WTC11 (cell line): ENCODE results near the gene WNT11. TPM values are rescaled to one million over a fixed set of nuclear protein-coding genes. Genes with fewer than 3 reads are reported as not detected.

Experiments
- ATAC-seq: fragments of 200-7000 bp; cut with Tn5 transposase; 2 replicates; pipeline ENCODE4 v1.10.0; 2021; ENCODE audit warnings: mild to moderate bottlenecking, moderate library complexity
- CTCF ChIA-PET: fragments of 300-600 bp; sonication (Branson Sonifier 250); formaldehyde crosslinking; loops from one replicate; lab custom pipeline; 2021; ENCODE audit warnings: antibody characterized with exemption; lab: Charles Lee
- POLR2A ChIA-PET: fragments of 350-600 bp; sonication (Branson Sonifier 250); formaldehyde crosslinking; loops from one replicate; lab custom pipeline; 2021; ENCODE audit warnings: antibody characterized with exemption; lab: Charles Lee
- DNase-seq: peaks from one replicate; pipeline ENCODE4 v3.0.0; 2021; ENCODE audit warnings: low spot score
- H3K27ac Mint-ChIP-seq: 2 replicates; pipeline ENCODE4 v1.8.0; 2021; ENCODE audit warnings: mixed read lengths
- H3K27me3 Mint-ChIP-seq: 2 replicates; pipeline ENCODE4 v1.8.0; 2021; ENCODE audit warnings: low read depth, mild to moderate bottlenecking, moderate library complexity, mixed read lengths
- H3K36me3 Mint-ChIP-seq: 2 replicates; pipeline ENCODE4 v1.8.0; 2021; ENCODE audit warnings: mixed read lengths
- H3K4me1 Mint-ChIP-seq: 2 replicates; pipeline ENCODE4 v1.8.0; 2022; ENCODE audit warnings: mixed read lengths
- H3K4me3 Mint-ChIP-seq: 2 replicates; pipeline ENCODE4 v1.8.0; 2021; ENCODE audit warnings: mild to moderate bottlenecking, moderate library complexity, mixed read lengths
- H3K9me3 Mint-ChIP-seq: 2 replicates; pipeline ENCODE4 v1.8.0; 2021; ENCODE audit warnings: mixed read lengths
- CBFB ChIP-seq: sonication (generic); formaldehyde crosslinking; IDR thresholded peaks from 2 replicates; pipeline ENCODE4 v1.8.1; 2022; ENCODE audit warnings: mild to moderate bottlenecking, low read depth, missing genetic modification reagents
- CREB1 ChIP-seq: sonication (generic); formaldehyde crosslinking; IDR thresholded peaks from 2 replicates; pipeline ENCODE4 v1.8.0; 2023; ENCODE audit warnings: mild to moderate bottlenecking, missing genetic modification reagents
- IRF2 ChIP-seq: sonication (generic); formaldehyde crosslinking; IDR thresholded peaks from 2 replicates; pipeline ENCODE4 v1.8.0; 2022; ENCODE audit warnings: low read depth, missing genetic modification reagents, borderline replicate concordance
- MXD4 ChIP-seq: fragments of 250-450 bp; sonication (Bioruptor Pico); IDR thresholded peaks from 2 replicates; pipeline ENCODE4 v1.8.0; 2021; ENCODE audit warnings: mild to moderate bottlenecking, moderate library complexity, borderline replicate concordance
- MYBL2 ChIP-seq: sonication (generic); formaldehyde crosslinking; IDR thresholded peaks from 2 replicates; pipeline ENCODE4 v1.8.1; 2023; ENCODE audit warnings: mild to moderate bottlenecking, moderate library complexity, missing genetic modification reagents
- RELA ChIP-seq: sonication (generic); formaldehyde crosslinking; IDR thresholded peaks from 2 replicates; pipeline ENCODE4 v1.8.1; 2022; ENCODE audit warnings: missing genetic modification reagents, mild to moderate bottlenecking, borderline replicate concordance
- TEAD1 ChIP-seq: sonication (generic); formaldehyde crosslinking; IDR thresholded peaks from 2 replicates; pipeline ENCODE4 v1.8.0; 2022; ENCODE audit warnings: mild to moderate bottlenecking, missing genetic modification reagents
- ZNF121 ChIP-seq: sonication (generic); formaldehyde crosslinking; IDR thresholded peaks from 2 replicates; pipeline ENCODE4 v1.8.0; 2023; ENCODE audit warnings: missing genetic modification reagents
- ZNF219 ChIP-seq: sonication (generic); formaldehyde crosslinking; IDR thresholded peaks from 2 replicates; pipeline ENCODE4 v1.8.0; 2023; ENCODE audit warnings: missing genetic modification reagents, mild to moderate bottlenecking, borderline replicate concordance
- ZNF263 ChIP-seq: sonication (generic); formaldehyde crosslinking; IDR thresholded peaks from 2 replicates; pipeline ENCODE4 v1.8.1; 2022; ENCODE audit warnings: low read depth, mild to moderate bottlenecking, moderate library complexity, missing genetic modification reagents
- ZNF396 ChIP-seq: fragments of 250-450 bp; sonication (Bioruptor Pico); IDR thresholded peaks from 2 replicates; pipeline ENCODE4 v1.8.0; 2021; ENCODE audit warnings: mild to moderate bottlenecking, moderate library complexity, borderline replicate concordance
- total RNA-seq: library from RNA; stranded (reverse); gene quantifications from 3 replicates; pipeline ENCODE4 v1.2.3, GENCODE V29; 2021
- TF ChIP-seq, protein P1 (sequence below): sonication (generic); formaldehyde crosslinking; IDR thresholded peaks from 2 replicates; pipeline ENCODE4 v1.8.1; 2023; ENCODE audit warnings: mild to moderate bottlenecking, missing genetic modification reagents, moderate library complexity
- TF ChIP-seq, protein P2 (sequence below): sonication (generic); formaldehyde crosslinking; IDR thresholded peaks from 2 replicates; pipeline ENCODE4 v1.8.1; 2022; ENCODE audit warnings: low read depth, mild to moderate bottlenecking, moderate library complexity, missing genetic modification reagents, borderline replicate concordance
- TF ChIP-seq, protein P3 (sequence below): sonication (generic); formaldehyde crosslinking; IDR thresholded peaks from 2 replicates; pipeline ENCODE4 v1.8.1; 2022; ENCODE audit warnings: low read depth, missing genetic modification reagents, borderline replicate concordance
- TF ChIP-seq, protein P4 (sequence below): sonication (generic); formaldehyde crosslinking; IDR thresholded peaks from 2 replicates; pipeline ENCODE4 v1.8.1; 2022; ENCODE audit warnings: mild to moderate bottlenecking, moderate library complexity, missing genetic modification reagents
- TF ChIP-seq, protein P5 (sequence below): fragments of 250-450 bp; sonication (Bioruptor Pico); IDR thresholded peaks from 2 replicates; pipeline ENCODE4 v2.1.2; 2022; ENCODE audit warnings: mild to moderate bottlenecking, moderate library complexity
- TF ChIP-seq, protein P6 (sequence below): sonication (generic); formaldehyde crosslinking; IDR thresholded peaks from 2 replicates; pipeline ENCODE4 v1.8.0; 2022; ENCODE audit warnings: missing genetic modification reagents
- TF ChIP-seq, protein P7 (sequence below): sonication (generic); formaldehyde crosslinking; IDR thresholded peaks from 2 replicates; pipeline ENCODE4 v1.8.0; 2023; ENCODE audit warnings: missing genetic modification reagents, mild to moderate bottlenecking, borderline replicate concordance

The WNT11 gene
- total RNA-seq, 1 experiment from 2014 or later = 0.79 TPM

DNA sequence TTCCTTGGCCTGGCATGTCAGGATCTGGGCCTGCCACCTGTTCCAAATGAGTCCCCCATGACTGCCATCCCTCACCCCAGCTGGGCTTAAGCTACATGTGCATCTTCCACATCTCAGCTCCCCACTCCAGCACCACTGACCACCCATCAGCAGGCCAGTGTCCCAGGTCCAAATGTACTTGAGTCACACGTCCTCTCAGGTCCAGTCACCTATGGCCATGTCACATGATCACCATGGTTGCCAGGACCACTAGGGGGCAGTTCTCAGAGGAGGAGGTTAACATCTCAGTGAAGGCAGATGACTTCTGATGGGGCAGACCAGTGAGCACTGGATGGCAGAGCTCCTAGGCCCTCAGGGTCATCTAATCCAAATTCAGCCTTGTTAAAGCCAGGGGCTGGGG, 41.9 kb upstream of the WNT11 start (continued):
- TF ChIP-seq ZNF219 (CRISPR knock-in tag) (no peak), MYBL2 (CRISPR knock-in tag) (no peak), RELA (no peak), CREB1 (CRISPR knock-in tag) (no peak), ZNF121 (CRISPR knock-in tag) (peak; percentile 84)
- TF ChIP-seq, protein P1, sequence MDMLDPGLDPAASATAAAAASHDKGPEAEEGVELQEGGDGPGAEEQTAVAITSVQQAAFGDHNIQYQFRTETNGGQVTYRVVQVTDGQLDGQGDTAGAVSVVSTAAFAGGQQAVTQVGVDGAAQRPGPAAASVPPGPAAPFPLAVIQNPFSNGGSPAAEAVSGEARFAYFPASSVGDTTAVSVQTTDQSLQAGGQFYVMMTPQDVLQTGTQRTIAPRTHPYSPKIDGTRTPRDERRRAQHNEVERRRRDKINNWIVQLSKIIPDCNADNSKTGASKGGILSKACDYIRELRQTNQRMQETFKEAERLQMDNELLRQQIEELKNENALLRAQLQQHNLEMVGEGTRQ (CRISPR knock-in tag) = peak; percentile 92
- TF ChIP-seq, protein P2, sequence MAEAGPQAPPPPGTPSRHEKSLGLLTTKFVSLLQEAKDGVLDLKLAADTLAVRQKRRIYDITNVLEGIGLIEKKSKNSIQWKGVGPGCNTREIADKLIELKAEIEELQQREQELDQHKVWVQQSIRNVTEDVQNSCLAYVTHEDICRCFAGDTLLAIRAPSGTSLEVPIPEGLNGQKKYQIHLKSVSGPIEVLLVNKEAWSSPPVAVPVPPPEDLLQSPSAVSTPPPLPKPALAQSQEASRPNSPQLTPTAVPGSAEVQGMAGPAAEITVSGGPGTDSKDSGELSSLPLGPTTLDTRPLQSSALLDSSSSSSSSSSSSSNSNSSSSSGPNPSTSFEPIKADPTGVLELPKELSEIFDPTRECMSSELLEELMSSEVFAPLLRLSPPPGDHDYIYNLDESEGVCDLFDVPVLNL (CRISPR knock-in tag) = no peak

DNA sequence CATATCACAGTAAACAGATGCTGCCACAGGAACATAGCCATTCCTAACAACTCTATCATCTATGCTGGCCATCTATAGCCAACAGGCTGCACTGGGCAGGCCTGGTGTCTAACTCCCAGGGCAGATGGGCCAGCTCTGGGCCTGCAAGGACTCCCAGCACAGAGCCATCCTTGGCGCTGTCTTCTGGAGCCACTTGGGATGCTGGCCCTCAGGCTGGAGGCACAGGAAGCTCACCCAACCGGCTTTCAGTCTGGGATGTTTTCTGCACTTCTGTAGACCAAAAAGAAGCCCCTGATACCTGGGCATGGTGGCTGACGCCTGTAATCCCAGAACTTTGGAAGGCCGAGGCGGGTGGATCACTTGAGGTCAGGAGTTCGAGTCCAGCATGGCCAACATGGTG, 40.8 kb upstream of the WNT11 start:
- Mint-ChIP-seq H3K27ac (no peak overlapping the region), H3K36me3 (no peaks in the 10 kb centered on the region), H3K4me3 (no peak overlapping the region)
- no peak for TF ChIP-seq CBFB (CRISPR knock-in tag)
- TF ChIP-seq, protein P3, sequence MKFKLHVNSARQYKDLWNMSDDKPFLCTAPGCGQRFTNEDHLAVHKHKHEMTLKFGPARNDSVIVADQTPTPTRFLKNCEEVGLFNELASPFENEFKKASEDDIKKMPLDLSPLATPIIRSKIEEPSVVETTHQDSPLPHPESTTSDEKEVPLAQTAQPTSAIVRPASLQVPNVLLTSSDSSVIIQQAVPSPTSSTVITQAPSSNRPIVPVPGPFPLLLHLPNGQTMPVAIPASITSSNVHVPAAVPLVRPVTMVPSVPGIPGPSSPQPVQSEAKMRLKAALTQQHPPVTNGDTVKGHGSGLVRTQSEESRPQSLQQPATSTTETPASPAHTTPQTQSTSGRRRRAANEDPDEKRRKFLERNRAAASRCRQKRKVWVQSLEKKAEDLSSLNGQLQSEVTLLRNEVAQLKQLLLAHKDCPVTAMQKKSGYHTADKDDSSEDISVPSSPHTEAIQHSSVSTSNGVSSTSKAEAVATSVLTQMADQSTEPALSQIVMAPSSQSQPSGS (CRISPR knock-in tag) = no peak
- TF ChIP-seq, all 79 proteins: peak for 0
- ATAC-seq (no peak), DNase-seq (no peak)
- ChIA-PET CTCF (interaction anchor here (0.5 to 4.2 kb wide), 2 partner anchors 38 to 356 kb away, joined by 3 to 41 read pairs; no protein-coding TSS in a partner anchor), POLR2A (no interaction called here)
- Mint-ChIP-seq H3K4me1 (peaks cover 21% of the 10 kb centered on the region), H3K9me3 (no peaks in the 10 kb centered on the region), H3K27me3 (peaks cover 29% of the 10 kb centered on the region)

DNA sequence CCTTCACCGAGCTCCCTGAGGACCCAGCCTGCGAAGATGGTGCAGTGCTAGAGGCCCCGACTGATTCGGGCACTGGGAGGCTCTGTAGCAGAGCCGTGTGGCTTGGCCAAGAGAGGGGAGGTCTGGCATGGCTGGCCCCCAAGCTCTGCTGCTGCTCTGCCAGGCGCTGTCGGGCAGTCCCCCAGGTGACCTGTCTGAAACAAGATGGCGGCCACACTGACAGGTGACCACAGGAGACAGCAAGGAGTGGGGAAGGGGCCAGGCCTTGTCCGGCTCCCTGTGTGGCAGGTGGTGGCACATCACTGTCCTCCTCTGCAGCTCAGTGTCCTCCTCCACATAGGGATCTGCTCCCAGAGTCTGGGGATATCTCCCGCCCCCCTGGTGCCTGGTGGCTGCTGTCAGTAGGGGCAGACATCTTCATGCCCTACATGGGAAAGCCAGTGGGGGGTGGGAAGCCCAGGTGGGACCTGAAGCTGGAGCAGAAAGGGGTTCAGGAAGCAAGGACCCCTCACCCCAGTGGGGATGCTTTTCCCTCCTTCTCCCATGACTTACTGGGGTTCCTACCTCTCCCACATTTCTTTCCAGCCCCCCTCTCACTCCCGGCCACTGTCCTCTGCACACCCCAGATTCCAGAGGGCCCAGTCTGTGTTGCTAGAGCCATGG, 40.1 kb upstream of the WNT11 start:
- Mint-ChIP-seq H3K4me3 (no peak overlapping the region), H3K27me3 (peaks cover 32% of the 10 kb centered on the region), H3K36me3 (no peaks in the 10 kb centered on the region), H3K4me1 (peaks cover 21% of the 10 kb centered on the region), H3K27ac (no peak overlapping the region), H3K9me3 (no peaks in the 10 kb centered on the region)
- ChIA-PET POLR2A (no interaction called here), CTCF (interaction anchor here (4.2 kb wide), 1 partner anchor 38 kb away, joined by 41 read pairs; no protein-coding TSS in a partner anchor)
- DNase-seq (no peak), ATAC-seq (no peak)
- TF ChIP-seq, protein P4, sequence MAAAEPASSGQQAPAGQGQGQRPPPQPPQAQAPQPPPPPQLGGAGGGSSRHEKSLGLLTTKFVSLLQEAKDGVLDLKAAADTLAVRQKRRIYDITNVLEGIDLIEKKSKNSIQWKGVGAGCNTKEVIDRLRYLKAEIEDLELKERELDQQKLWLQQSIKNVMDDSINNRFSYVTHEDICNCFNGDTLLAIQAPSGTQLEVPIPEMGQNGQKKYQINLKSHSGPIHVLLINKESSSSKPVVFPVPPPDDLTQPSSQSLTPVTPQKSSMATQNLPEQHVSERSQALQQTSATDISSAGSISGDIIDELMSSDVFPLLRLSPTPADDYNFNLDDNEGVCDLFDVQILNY = no peak
- no peak for TF ChIP-seq MXD4 (CRISPR knock-in tag)
- TF ChIP-seq, protein P5, sequence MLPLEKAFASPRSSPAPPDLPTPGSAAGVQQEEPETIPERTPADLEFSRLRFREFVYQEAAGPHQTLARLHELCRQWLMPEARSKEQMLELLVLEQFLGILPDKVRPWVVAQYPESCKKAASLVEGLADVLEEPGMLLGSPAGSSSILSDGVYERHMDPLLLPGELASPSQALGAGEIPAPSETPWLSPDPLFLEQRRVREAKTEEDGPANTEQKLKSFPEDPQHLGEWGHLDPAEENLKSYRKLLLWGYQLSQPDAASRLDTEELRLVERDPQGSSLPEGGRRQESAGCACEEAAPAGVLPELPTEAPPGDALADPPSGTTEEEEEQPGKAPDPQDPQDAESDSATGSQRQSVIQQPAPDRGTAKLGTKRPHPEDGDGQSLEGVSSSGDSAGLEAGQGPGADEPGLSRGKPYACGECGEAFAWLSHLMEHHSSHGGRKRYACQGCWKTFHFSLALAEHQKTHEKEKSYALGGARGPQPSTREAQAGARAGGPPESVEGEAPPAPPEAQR (CRISPR knock-in tag) = no peak
- no peak for TF ChIP-seq ZNF396 (CRISPR knock-in tag)
- TF ChIP-seq CREB1 (CRISPR knock-in tag) = no peak
- TF ChIP-seq ZNF263 = no peak
- TF ChIP-seq, protein P6, sequence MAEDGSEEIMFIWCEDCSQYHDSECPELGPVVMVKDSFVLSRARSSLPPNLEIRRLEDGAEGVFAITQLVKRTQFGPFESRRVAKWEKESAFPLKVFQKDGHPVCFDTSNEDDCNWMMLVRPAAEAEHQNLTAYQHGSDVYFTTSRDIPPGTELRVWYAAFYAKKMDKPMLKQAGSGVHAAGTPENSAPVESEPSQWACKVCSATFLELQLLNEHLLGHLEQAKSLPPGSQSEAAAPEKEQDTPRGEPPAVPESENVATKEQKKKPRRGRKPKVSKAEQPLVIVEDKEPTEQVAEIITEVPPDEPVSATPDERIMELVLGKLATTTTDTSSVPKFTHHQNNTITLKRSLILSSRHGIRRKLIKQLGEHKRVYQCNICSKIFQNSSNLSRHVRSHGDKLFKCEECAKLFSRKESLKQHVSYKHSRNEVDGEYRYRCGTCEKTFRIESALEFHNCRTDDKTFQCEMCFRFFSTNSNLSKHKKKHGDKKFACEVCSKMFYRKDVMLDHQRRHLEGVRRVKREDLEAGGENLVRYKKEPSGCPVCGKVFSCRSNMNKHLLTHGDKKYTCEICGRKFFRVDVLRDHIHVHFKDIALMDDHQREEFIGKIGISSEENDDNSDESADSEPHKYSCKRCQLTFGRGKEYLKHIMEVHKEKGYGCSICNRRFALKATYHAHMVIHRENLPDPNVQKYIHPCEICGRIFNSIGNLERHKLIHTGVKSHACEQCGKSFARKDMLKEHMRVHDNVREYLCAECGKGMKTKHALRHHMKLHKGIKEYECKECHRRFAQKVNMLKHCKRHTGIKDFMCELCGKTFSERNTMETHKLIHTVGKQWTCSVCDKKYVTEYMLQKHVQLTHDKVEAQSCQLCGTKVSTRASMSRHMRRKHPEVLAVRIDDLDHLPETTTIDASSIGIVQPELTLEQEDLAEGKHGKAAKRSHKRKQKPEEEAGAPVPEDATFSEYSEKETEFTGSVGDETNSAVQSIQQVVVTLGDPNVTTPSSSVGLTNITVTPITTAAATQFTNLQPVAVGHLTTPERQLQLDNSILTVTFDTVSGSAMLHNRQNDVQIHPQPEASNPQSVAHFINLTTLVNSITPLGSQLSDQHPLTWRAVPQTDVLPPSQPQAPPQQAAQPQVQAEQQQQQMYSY = no peak
- TF ChIP-seq, protein P7, sequence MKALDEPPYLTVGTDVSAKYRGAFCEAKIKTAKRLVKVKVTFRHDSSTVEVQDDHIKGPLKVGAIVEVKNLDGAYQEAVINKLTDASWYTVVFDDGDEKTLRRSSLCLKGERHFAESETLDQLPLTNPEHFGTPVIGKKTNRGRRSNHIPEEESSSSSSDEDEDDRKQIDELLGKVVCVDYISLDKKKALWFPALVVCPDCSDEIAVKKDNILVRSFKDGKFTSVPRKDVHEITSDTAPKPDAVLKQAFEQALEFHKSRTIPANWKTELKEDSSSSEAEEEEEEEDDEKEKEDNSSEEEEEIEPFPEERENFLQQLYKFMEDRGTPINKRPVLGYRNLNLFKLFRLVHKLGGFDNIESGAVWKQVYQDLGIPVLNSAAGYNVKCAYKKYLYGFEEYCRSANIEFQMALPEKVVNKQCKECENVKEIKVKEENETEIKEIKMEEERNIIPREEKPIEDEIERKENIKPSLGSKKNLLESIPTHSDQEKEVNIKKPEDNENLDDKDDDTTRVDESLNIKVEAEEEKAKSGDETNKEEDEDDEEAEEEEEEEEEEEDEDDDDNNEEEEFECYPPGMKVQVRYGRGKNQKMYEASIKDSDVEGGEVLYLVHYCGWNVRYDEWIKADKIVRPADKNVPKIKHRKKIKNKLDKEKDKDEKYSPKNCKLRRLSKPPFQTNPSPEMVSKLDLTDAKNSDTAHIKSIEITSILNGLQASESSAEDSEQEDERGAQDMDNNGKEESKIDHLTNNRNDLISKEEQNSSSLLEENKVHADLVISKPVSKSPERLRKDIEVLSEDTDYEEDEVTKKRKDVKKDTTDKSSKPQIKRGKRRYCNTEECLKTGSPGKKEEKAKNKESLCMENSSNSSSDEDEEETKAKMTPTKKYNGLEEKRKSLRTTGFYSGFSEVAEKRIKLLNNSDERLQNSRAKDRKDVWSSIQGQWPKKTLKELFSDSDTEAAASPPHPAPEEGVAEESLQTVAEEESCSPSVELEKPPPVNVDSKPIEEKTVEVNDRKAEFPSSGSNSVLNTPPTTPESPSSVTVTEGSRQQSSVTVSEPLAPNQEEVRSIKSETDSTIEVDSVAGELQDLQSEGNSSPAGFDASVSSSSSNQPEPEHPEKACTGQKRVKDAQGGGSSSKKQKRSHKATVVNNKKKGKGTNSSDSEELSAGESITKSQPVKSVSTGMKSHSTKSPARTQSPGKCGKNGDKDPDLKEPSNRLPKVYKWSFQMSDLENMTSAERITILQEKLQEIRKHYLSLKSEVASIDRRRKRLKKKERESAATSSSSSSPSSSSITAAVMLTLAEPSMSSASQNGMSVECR (CRISPR knock-in tag) = no peak
- no peak for TF ChIP-seq IRF2 (CRISPR knock-in tag)
- no peak for TF ChIP-seq TEAD1 (CRISPR knock-in tag)
